ENCODE measurements around the gene PTPRK. TPM values are rescaled to one million over a fixed set of nuclear protein-coding genes. Genes with fewer than 3 reads are reported as not detected.

PTPRK gene
- total RNA-seq, 1 experiment from 2014 or later = 53.8 TPM

DNA sequence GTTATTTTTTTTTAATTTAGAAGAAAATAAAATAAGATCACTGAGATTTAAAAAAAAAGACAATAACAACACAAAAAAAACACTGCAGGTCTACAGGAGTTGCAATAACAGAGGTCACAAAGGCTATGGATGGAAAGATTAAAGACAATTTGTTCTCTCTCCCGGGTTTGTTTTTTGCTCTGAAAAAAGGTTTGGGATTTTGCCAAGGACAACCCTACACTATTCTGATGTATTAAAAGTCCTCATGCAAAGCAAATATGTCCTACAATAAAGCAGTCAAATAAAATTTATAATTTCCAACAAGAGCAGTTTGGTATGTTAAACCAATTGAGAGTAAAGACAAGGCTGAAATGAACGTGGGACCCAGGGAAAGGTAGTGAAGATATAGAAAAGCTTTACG is 55.6 kb downstream of the PTPRK start:
- no peaks in the 10 kb centered on the region for H3K9me3 ChIP-seq (ENCODE audit: low read length)
- H3K9ac ChIP-seq (ENCODE audit: low read length) = no peak overlapping the region
- no TSS peak for BruUV-seq (replicated peaks)
- no peak overlapping the region for H3K27ac ChIP-seq (ENCODE audit: low read length)
- intact Hi-C loops (cut with micrococcal nuclease) = no loop called here
- ChIA-PET POLR2A (ENCODE audit: unreplicated experiment) (interaction anchor here (0.5 kb wide), 1 partner anchor 678 kb away, joined by 4 read pairs; no protein-coding TSS in a partner anchor), CTCF (no interaction called here)
- no peak overlapping the region for H3K4me2 ChIP-seq (ENCODE audit: low read length)
- H4K20me1 ChIP-seq (ENCODE audit: low read length) = no peaks in the 10 kb centered on the region
- H3F3A ChIP-seq (ENCODE audit: low read length, unreplicated experiment) = no peaks in the 10 kb centered on the region
- no peak overlapping the region for H2AFZ ChIP-seq (ENCODE audit: low read length)
- ATAC-seq (no peak), DNase-seq (no peak)
- H3K79me2 ChIP-seq (ENCODE audit: low read length) = peaks cover 72% of the 10 kb centered on the region
- no peak for TF ChIP-seq EZH2 (IDR thresholded peaks at IDR 0.05; ENCODE audit: low read length, unreplicated experiment)
- TF ChIP-seq, protein P1, sequence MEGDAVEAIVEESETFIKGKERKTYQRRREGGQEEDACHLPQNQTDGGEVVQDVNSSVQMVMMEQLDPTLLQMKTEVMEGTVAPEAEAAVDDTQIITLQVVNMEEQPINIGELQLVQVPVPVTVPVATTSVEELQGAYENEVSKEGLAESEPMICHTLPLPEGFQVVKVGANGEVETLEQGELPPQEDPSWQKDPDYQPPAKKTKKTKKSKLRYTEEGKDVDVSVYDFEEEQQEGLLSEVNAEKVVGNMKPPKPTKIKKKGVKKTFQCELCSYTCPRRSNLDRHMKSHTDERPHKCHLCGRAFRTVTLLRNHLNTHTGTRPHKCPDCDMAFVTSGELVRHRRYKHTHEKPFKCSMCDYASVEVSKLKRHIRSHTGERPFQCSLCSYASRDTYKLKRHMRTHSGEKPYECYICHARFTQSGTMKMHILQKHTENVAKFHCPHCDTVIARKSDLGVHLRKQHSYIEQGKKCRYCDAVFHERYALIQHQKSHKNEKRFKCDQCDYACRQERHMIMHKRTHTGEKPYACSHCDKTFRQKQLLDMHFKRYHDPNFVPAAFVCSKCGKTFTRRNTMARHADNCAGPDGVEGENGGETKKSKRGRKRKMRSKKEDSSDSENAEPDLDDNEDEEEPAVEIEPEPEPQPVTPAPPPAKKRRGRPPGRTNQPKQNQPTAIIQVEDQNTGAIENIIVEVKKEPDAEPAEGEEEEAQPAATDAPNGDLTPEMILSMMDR (conservative IDR thresholded peaks at IDR 0.05; ENCODE audit: low read depth, low read length) = no peak
- no peak for TF ChIP-seq EZH2phosphoT487 (IDR thresholded peaks at IDR 0.05; ENCODE audit: borderline replicate concordance, low read length)
- no peaks in the 10 kb centered on the region for H3K9me2 ChIP-seq (replicated peaks; ENCODE audit: low read length)
- peaks cover 12% of the 10 kb centered on the region; the same call in 1 of the 2 replicates for H3K4me1 ChIP-seq (ENCODE audit: insufficient read depth, low read length)
- H3K27me3 ChIP-seq (ENCODE audit: low read length) = no peaks in the 10 kb centered on the region
- no peaks in the 10 kb centered on the region for H3K36me3 ChIP-seq (ENCODE audit: low read depth, low read length)
- no peak overlapping the region for H3K4me3 ChIP-seq (ENCODE audit: low read length)

DNA sequence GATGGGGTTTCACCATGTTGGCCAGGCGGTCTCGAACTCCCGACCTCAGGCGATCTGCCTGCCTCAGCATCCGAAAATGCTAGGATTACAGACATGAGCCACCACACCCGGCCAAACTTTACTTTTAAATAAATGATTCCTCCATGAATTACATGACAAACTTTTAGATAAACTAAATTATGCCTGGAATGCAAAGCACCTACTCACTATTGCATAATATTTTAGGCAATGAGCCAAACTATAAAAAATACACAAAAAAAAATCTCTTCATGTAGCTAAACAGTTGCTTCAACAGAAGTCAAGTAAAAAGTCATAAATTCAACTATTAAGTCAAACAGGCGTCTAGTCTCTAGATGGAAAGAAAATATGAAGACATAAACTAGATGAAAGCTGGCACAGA is 56.5 kb downstream of the PTPRK start:
- DNase-seq = peak; percentile 83
- no peaks in the 10 kb centered on the region for H3F3A ChIP-seq (ENCODE audit: low read length, unreplicated experiment)
- no peaks in the 10 kb centered on the region for H3K36me3 ChIP-seq (ENCODE audit: low read depth, low read length)
- H3K4me1 ChIP-seq (ENCODE audit: insufficient read depth, low read length) = peaks cover 12% of the 10 kb centered on the region; the same call in 1 of the 2 replicates
- no peak overlapping the region for H3K9ac ChIP-seq (ENCODE audit: low read length)
- no peaks in the 10 kb centered on the region for H3K9me2 ChIP-seq (replicated peaks; ENCODE audit: low read length)
- BruUV-seq (replicated peaks) = no TSS peak
- TF ChIP-seq, protein P1 (conservative IDR thresholded peaks at IDR 0.05; ENCODE audit: low read depth, low read length) = no peak
- TF ChIP-seq EZH2phosphoT487 (IDR thresholded peaks at IDR 0.05; ENCODE audit: borderline replicate concordance, low read length) = no peak
- no peak for TF ChIP-seq EZH2 (IDR thresholded peaks at IDR 0.05; ENCODE audit: low read length, unreplicated experiment)
- no peak overlapping the region for H2AFZ ChIP-seq (ENCODE audit: low read length)
- peaks cover 72% of the 10 kb centered on the region for H3K79me2 ChIP-seq (ENCODE audit: low read length)
- no peaks in the 10 kb centered on the region for H3K9me3 ChIP-seq (ENCODE audit: low read length)
- H3K27me3 ChIP-seq (ENCODE audit: low read length) = no peaks in the 10 kb centered on the region
- intact Hi-C loops (cut with micrococcal nuclease) = no loop called here
- H3K27ac ChIP-seq (ENCODE audit: low read length) = no peak overlapping the region
- ChIA-PET POLR2A (ENCODE audit: unreplicated experiment) (interaction anchor here (0.5 kb wide), 1 partner anchor 27 kb away, joined by 3 read pairs; no protein-coding TSS in a partner anchor), CTCF (no interaction called here)
- no peak overlapping the region for H3K4me3 ChIP-seq (ENCODE audit: low read length)
- peak; percentile 35 for ATAC-seq
- H4K20me1 ChIP-seq (ENCODE audit: low read length) = no peaks in the 10 kb centered on the region
- no peak overlapping the region for H3K4me2 ChIP-seq (ENCODE audit: low read length)

DNA sequence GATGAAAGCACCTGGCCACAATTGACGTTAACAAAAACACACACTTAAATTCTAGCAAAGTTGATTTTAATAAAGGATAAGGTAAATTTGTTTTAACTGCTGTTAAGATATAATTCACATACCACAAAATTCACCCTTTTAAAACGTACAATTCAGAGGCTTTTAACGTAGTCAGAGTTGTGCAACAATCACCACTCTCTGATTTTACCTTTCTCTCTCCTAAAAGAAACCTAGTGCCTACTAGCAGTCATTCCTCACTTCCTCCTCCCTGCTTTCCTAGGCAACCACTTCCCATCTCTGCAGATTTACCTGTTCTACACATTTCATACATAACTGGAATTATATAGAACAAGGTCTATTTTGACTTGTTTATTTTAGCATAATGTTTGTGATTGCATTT is 58.9 kb downstream of the PTPRK start:
- no peaks in the 10 kb centered on the region for H3F3A ChIP-seq (ENCODE audit: low read length, unreplicated experiment)
- no TSS peak for BruUV-seq (replicated peaks)
- H3K9me2 ChIP-seq (replicated peaks; ENCODE audit: low read length) = no peaks in the 10 kb centered on the region
- H3K27ac ChIP-seq (ENCODE audit: low read length) = no peak overlapping the region
- peaks cover 74% of the 10 kb centered on the region for H3K79me2 ChIP-seq (ENCODE audit: low read length)
- no peak for ATAC-seq
- no peaks in the 10 kb centered on the region for H3K36me3 ChIP-seq (ENCODE audit: low read depth, low read length)
- TF ChIP-seq EZH2phosphoT487 (IDR thresholded peaks at IDR 0.05; ENCODE audit: borderline replicate concordance, low read length) = no peak
- TF ChIP-seq, protein P1 (conservative IDR thresholded peaks at IDR 0.05; ENCODE audit: low read depth, low read length) = no peak
- TF ChIP-seq EZH2 (IDR thresholded peaks at IDR 0.05; ENCODE audit: low read length, unreplicated experiment) = no peak
- no peaks in the 10 kb centered on the region for H3K27me3 ChIP-seq (ENCODE audit: low read length)
- peaks cover 18% of the 10 kb centered on the region; the same call in 1 of the 2 replicates for H3K4me1 ChIP-seq (ENCODE audit: insufficient read depth, low read length)
- CTCF ChIA-PET = no interaction called here
- H3K4me3 ChIP-seq (ENCODE audit: low read length) = no peak overlapping the region
- H3K4me2 ChIP-seq (ENCODE audit: low read length) = no peak overlapping the region
- DNase-seq = no peak
- intact Hi-C loops (cut with micrococcal nuclease) = no loop called here
- H4K20me1 ChIP-seq (ENCODE audit: low read length) = no peaks in the 10 kb centered on the region
- no peak overlapping the region for H3K9ac ChIP-seq (ENCODE audit: low read length)
- no peak overlapping the region for H2AFZ ChIP-seq (ENCODE audit: low read length)
- H3K9me3 ChIP-seq (ENCODE audit: low read length) = no peaks in the 10 kb centered on the region
- POLR2A ChIA-PET (ENCODE audit: unreplicated experiment) = no interaction called here

Data from PC-3 (cell line).